ENCODE results near the gene USH1G.

Gene USH1G

DNA sequence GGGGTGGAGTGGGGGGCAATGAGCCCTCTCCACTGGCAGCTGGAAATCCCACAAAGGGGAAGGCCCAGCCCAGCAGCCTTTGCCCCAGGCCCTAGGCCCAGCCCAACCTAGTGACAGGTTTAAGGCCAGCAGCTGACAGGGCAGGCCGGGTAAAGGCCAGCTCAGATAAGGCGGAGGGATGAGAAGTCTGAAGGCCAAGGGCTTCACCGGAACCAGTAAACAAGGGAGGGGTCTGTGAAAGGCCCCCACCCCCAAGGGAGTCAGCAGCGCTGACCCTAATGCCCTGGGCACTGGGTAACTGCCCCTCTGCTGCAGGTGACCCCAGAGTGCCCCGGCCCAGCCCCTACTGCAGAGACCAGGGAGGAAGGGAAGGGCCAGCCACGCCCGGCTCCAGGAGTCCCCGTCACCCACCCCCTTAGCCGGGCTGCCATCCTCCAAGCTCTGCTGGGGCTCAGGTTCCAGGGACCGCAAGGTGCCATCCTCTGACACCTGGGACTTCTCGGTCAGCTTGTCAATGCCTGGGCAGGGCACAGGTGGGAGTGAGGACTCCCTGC, 30.2 kb upstream of the USH1G start:
- no peak for DNase-seq

DNA sequence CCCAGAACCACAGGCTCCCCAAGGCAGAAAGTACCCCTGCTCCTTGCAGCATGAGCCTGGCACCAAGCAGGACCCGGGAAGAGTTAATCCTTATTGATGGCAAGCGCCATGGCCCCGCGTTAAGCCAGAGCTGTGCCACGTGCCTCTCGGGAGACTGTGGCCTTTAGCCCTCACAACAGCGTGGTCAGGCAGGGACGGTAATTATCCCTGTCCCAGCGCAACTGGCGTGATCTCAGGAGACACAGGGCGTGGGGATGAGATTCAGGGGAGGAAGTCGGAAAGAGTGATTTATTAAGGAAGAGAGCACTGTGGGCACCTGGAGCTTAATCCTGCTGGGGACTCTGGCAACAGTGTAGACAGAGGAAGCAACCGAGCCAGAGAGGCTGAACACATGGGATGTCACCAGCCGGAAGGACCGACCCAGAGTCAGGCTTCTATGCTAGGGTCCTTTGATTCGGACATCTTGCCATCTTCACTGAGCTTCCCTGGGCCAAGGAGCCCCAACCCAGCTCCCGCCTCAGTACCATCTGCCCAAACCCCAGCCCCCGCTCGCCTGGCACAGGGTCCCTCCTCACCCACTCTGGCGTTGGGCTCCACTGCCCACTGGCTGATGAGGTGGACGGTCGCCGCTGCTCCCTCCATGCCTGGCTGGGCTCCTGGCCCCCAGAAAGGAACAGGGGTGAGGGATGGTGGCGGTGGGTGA, 29.5 kb upstream of the USH1G start:
- no peak for DNase-seq

DNA sequence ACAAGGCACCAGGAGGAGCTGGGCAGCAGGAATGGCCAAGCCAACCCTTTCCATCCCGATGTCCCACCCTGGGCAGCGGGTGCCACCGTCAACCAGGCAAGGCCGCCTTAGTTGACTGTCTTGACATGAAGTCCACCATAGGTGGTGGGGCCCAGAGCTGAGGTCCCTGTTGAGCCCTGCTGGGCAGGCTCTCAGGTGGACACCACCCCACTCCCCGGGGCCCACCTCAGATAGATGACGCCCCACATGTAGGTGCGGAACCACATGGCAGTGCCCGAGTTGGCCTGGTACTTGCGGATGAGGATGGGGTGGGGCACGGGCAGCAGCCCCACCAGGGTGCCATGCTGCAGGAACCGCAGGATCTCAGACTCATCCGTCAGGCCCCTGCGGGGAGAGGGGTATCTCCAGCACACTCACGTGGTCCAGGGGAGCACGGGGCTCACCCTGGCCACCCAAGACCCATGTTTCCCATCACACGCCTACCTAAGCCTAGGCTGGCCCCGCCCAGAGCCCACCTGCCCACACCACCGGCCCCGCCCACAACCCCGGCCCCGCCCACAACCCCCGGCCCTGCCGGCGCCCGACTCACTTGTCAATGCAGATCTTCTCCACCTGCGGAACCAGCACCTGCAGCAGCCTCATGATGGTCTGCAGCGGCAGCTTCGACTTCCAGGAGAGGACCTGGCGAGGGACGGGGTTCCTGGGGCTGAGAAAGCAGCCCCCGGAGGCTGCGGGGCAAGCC, 28.8 kb upstream of the USH1G start:
- DNase-seq = no peak

DNA sequence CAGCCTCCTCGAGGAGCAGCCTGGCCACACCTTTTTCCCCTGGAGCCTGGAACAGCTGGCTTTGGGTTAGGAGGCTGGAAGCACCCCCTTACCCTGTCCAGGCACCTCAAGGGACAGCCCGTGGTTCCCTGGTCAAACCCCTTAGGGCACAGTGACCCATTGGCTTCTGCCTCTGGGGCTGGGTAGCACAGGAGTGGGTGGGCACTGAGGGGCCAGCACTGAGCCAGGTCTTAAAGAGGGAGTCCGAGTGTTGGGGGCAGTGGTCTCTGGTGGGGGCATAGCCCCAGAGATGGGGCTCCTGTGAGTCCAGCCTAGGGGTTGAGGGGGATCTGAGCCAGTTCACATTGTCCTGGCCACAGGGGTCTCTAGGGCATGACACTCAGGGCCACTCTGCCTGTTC, 28.0 kb upstream of the USH1G start:
- DNase-seq = no peak

DNA sequence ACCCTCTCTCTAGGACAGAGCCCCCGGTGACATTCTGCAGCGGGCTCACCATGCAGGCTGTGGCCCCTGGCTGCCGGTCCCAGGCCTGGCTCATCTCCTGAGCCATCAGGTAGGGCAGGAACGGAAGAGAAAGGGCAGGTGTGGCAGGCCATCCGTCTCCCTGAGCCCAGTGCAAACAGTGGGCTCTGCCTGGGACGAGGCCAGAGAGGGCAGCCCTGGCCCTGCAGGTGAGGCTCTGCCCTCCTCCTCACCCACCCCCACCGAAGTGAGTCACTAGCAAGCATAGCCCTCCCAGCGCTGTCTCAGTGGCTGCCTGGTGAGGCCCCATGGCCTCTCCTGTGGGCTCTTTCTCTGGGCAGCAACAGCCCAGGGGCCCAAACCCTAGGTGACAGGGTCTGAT, 27.2 kb upstream of the USH1G start:
- peak; percentile 20 for DNase-seq

DNA sequence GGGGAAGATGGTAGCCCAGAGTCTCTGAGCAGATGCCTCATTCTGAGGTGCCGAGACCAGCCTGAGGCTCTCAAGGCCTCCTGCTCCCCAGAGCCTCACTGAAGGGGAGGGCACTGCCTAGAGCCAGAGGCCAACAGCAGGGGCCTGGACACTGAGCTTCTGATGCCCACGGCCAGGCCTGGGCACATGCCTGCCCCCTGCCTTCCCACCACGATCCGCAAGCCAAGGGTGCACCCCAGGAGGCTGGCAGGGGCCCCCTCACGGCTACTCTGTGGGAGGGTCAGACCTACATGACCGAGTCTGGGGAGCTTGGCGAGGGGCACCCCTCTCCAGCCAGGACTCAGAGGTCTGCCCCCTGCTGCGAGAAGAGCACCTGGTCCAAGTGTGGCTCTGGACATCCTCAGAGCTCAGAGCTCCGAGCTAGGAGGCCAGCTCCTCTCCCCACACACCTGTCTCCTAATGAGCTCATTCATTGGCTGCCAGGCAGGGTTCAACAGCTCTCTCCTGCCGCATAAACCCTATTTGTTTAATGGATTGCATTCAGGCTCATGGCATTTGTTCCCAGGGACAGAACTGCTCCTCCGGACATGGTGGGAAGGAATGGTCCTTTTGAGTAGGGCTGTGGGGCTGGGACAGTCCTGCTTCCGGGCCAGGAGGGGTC, 26.5 kb upstream of the USH1G start:
- DNase-seq = peak; percentile 24

DNA sequence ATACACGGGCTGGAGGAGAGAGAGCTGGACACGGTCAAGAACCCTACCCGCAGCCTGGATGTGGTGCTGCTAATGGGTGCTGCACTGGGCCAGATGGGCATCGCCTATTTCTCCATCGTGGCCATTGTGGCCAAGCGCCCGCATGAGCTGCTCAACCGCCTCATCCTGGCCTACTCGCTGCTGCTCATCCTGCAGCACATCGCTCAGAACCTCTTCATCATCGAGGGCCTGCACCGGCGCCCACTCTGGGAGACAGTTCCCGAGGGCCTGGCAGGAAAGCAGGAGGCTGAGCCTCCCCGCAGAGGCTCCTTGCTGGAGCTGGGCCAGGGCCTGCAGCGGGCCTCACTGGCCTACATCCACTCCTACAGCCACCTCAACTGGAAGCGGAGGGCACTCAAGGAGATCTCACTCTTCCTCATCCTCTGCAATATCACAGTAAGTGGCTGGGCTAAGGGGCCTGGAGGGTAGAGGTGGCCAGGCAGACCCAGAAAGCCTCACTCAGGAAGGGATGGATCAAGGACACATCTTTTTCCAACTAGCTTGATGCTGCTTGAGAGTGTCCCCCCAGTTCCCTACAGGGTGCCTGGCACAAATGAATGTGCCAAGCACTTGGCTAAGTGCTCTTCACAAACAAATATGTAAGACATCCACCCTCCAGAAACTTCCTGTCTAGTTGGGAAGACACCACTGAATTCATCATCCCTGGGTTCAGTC, 24.1 kb upstream of the USH1G start:
- DNase-seq = no peak

DNA sequence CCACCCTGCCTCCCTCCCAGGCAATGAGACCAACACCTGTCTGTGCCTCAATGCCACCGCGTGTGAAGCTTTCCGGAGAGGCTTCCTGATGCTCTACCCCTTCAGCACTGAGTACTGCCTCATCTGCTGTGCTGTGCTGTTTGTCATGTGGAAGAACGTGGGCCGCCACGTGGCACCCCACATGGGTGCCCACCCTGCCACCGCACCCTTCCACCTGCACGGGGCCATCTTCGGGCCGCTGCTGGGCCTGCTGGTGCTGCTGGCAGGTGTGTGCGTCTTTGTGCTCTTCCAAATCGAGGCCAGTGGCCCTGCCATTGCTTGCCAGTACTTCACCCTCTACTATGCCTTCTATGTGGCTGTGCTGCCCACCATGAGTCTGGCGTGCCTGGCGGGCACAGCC, 23.6 kb upstream of the USH1G start:
- no peak for DNase-seq

DNA sequence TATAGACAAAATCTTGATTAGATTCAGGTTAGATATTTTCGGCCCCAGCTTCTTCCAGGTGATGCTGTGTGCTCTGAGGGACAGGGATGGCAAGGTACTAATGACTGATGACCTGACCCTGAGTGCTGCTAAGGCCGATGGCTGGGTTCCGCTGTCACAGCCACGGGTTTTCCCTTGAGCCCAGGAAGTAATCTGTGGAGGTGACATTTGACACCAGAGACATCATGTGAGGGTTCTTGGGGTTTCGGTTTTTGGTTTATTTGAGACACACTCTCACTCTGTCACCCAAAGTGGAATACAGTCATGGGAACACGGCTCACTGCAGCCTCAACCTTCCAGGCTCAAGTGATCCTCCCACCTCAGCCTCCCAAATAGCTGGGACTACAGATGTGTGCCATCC, 22.5 kb upstream of the USH1G start:
- DNase-seq = no peak

DNA sequence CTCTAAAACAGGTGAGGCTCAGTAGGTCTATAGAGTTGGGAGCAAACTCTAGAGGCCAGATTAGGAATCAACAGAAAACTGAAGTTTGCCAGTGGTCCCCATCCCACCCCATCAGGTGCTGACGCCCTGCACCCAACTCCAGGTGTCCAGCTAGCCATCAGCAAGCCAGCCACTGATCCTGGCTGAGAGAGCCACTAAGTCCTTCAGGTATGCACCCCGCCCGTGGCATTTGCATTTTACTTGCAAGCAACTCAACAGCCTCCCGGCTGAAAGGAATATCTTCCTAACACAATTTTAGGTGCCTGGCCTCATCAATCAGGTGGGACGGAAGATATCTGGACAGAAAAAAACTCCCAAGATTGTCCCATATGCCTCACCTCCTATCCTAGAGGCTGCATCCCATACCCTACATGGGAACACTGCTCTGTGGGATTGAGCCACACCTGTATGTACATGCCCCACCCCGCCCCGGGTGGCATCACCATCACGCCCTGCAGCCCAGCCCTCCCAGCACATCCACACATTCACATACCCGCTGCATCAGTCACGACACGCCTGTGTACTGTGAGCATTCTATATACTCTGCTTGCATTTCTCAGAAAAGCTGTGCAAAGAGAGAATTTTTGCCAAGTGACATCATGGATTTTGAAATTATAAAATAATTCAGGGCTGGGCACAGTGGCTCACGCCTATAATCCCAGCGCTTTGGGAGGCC, 20.9 kb upstream of the USH1G start:
- no peak for DNase-seq

DNA sequence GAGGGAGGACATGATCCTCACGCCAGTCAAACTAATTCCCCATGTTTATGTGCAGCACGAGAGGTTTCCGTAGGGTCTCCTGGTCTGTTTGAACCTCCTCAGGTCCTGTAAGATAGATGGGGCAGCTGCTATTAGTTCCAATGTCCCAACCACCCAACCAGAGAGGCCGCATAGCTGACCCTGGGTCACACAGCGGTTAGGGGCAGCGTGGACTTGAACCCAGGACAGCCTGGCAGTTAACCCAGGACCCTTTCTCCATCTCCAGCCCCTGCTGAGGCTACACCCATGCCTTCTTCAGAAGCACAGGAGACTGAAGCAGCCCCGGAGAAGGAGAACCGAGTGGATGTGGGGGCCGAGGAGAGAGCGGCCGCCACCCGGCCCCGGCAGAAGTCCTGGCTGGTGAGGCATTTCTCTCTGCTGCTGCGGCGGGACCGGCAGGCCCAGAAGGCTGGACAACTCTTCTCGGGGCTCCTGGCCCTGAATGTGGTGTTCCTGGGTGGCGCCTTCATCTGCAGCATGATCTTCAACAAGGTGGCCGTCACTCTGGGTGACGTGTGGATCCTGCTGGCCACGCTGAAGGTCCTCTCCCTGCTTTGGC, 18.2 kb upstream of the USH1G start:
- no peak for DNase-seq

DNA sequence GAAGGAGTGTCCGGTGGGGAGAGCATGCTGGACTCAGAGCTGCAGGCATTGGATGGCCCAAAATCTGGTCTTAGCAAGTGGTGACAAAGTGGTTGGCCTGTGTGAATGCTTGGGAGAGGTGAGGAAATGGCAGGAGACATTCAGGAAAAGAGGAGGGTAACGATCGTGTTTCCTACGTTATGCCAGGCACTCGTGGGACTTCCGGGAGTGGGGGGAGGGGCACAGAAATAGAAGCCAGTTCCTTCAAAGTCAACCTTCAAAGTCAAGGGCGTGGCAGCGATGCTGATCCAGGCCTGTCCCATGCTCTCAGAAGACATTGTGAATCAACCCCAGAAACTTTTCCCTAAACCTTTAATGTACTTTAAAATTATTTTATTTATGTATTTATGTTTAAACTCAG, 16.5 kb upstream of the USH1G start:
- DNase-seq = no peak

DNA sequence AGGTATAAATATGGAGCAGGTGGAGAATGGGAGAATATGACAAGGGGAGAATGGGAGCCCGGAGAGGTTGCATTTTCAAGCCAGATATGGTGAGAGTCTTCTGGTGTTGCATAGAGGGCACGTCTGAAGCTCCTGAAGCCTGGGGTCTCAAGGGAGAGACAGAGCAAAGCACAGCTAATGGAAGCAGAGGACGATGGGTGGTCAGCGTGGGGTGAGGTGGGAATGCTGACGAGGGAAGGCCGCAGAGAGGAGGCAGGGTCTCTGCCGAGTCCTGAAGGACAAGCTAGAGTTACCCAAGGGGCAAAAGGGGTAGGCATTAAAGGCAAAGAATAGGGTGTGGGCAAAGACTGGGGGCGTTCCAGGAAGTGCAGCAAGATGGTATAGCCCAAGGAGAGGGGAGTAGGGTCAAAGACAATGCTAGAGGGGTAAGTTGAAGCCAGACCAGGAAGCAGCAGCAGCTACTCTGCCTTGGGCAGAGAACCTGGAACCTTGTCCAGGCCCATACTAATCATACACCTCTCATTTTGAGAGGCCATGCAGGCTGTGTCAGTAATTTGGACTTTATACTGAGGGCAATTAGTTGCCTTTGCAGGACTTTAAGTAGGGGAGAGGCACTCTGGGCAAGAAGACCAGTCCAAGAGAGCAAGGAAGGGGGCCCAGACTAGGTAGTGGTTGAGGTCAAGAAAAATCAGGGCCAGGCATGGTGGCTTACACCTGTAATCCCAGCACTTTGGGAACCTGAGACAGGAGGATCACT, 15.3 kb upstream of the USH1G start:
- DNase-seq = no peak

DNA sequence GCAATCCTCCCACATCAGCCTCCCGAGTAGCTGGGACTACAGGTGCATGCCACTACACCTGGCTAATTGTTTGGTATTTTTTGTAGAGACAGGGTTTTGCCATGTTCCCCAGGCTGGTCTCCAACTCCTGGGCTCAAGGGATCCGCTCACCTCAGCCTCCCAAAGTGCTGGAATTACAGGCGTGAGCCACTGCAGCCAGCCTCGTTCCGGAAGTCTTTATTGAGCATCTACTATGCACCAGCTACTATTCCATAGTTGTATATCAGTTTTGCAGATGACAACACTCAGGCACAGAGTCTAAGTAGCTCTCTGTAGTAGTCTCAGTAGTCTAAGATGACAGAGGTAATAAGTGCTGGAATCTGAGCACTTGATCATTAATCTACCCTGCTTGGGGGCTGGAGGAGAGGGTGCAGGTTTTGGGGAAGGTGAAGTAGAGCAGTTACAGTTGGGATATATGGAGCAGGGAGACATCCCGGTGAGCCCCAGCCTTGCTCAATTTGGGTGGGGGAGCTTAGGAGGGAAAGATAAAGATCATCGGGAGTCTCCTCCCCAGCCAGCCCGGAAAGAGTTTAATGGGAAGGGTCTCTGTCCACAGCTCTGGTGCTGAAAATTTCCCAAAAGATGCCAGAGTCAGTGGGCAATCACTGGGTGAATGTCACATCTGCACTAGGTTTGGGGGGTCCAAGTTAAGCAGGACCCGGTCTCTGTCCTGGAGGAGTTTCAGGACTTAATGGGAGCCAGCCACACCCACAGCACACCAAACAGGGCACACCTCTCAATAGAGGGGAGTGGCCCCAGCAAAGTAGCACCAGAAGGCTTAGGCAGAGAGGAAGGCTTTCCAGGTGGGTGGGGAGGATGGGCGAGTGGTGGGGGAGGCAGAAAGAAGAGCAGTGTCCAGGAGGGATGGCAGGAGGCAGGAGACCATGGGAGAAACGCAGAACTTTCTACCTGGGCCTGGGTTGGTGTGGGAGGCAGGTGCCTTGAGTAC, 14.3 kb upstream of the USH1G start:
- DNase-seq = no peak

DNA sequence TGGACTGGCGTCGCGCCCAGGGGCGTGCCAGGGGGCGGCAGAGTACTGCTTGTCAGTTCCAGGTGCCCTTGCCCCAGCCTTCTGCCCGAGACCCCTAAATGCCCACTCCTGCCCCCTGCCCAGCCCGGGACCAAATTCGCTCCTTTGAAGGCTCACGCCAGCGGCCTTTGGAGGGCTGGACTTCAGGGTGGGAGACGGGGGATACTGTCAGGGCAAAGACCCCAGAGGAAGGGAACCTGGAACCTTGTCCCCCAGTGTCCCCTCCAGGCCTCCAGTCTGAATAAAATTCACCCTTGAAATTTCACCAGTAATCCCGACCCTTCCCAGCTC, 13.4 kb upstream of the USH1G start:
- DNase-seq = no peak

DNA sequence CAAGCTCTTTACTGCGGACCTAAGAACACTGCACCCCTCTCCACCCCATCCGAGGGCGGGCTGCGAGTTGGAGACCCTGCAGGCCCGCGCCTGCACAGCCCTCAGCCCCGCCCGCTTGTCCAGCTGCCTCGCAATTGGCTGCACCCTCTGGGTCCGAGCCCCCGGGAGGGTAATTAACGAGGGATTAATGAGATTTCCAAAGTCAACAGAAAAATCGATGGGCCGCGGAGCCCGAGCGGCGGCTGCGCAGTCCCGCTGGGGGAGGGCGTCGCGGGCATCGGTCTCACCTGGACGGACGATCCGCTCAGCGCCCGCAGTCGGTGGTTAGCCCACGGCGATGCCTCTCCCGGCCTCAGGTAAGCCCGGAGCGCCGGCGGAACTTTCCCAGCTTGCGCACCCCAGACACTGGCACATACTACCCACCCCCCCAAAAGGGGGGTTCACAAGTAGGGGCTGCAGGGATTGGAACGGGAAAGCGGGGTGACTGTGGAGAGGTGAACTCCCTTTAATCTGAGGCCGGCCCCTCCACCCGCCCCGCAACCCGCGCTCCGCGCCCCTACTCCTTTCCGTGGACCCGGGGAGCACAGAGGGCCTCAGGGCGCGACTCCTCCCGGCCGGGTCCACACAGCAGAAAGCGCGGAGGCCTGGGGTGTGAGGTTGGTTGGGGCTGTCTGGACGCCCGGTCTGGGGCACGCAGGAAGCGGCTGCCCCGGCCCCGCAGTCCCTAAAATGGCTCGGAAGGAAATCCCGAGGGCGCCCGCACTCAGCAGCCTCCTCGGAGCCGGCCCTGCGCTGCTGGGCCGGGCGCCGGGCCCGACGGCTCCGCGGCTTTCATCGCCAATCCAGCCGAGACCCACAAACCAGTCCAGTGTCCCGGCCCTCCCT, 12.8 kb upstream of the USH1G start, which contains the start of gene OTOP3:
OTOP3 (plus strand) TSS at position 314 of the 885 bp plus-strand sequence; CDS start at position 338, 24 bp downstream.
- no peak for DNase-seq

DNA sequence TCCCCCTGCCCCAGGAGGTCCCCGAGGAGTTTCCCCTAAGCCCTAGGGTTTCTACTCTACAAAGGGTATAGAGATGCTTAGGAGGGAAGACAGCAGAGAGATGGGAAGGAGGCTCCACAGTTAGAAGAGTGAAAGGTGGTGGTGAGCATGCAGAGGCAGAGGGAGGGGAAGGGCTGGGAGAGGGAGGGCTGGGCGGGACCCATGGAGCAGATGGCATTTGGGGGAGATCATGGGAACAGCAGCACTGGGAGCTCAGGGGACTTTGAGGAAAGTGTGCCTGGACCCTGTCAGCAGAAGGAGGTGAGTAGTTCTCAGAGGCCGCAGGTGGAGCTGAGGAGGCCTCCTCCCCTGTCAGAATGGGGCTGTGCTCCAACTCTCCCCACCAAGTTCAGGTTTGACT, 12.0 kb upstream of the USH1G start:
- no peak for DNase-seq

DNA sequence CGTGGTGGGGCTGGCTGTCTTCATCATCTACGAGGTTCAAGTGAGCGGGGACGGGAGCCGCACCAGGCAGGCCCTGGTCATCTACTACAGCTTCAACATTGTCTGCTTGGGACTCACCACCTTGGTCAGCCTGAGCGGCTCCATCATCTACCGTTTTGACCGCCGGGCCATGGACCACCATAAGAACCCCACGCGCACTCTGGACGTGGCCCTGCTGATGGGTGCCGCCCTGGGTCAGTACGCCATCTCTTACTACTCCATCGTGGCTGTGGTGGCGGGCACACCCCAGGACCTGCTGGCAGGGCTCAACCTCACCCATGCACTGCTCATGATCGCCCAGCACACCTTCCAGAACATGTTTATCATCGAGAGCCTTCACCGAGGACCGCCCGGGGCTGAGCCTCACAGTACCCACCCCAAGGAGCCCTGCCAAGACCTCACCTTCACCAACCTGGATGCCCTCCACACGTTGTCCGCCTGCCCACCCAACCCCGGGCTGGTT, 7.5 kb upstream of the USH1G start:
- no peak for DNase-seq

DNA sequence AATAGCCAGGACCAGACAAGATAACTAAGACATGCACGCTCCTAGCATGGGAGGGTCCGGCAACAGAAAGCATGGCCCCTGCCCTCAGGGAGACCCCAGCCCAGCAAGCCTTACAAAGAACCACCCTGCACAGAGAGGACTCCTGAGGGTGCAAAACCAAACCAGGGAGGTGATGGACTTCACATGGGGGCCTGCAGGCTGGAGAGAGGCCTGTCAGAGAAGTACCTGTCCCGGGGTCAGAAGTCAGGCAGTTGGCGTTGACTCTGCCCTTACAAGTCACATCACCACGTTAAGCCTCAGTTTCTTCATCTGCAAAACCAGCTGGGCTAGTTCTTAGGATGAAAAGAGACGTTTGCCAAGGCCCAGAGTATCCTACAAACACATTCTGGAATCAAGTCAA, 5.7 kb upstream of the USH1G start:
- DNase-seq = no peak
